ENCODE measurements around the gene SASH1. TPM values are rescaled to one million over a fixed set of nuclear protein-coding genes. Genes with fewer than 3 reads are reported as not detected.

SASH1 gene
- total RNA-seq, 1 experiment from 2014 or later: 33.2 TPM

DNA sequence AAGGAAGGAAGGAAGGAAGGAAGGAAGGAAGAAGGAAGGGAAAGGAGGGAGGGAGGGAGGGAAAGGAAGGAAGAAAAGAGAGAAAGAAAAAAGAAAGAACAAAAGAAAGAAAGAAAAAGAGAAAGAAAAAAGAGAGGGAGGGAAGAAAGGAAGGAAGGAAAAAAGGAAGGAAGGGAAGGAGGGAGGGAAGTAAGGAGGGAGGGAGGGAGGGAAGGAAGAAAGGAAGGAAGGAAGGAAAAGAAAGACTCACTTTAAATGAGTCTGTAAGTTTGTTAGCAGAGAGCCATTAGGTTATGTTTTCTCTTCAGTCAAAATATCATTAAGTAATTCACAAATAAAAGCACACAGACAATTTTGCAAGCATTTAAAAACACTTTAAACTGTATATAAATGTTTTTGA lies 44.0 kb upstream of the SASH1 start:
- H2BK5ac ChIP-seq (ENCODE audit: insufficient read length, low read length): no peak overlapping the region

More for the DNA sequence above, 44.0 kb upstream of the SASH1 start:
- TF ChIP-seq, protein P1, sequence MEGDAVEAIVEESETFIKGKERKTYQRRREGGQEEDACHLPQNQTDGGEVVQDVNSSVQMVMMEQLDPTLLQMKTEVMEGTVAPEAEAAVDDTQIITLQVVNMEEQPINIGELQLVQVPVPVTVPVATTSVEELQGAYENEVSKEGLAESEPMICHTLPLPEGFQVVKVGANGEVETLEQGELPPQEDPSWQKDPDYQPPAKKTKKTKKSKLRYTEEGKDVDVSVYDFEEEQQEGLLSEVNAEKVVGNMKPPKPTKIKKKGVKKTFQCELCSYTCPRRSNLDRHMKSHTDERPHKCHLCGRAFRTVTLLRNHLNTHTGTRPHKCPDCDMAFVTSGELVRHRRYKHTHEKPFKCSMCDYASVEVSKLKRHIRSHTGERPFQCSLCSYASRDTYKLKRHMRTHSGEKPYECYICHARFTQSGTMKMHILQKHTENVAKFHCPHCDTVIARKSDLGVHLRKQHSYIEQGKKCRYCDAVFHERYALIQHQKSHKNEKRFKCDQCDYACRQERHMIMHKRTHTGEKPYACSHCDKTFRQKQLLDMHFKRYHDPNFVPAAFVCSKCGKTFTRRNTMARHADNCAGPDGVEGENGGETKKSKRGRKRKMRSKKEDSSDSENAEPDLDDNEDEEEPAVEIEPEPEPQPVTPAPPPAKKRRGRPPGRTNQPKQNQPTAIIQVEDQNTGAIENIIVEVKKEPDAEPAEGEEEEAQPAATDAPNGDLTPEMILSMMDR (conservative IDR thresholded peaks at IDR 0.05): no peak
- Mint-ChIP-seq H3K4me1 (peaks cover 8% of the 10 kb centered on the region in 2 experiments), H3K27ac (no peak overlapping the region), H3K9me3 (no peaks in the 10 kb centered on the region; a peak in 1 of 5 replicates), H3K4me3 (no peak overlapping the region), H3K27me3 (ENCODE audit: low read depth) (no peaks in the 10 kb centered on the region; the same call in 1 of the 2 replicates), H3K36me3 (ENCODE audit: insufficient read depth in 1 of 3, low read depth in 3 of 3) (no peaks in the 10 kb centered on the region)
- DNase-seq: no peak
- no peak overlapping the region for H2AFZ ChIP-seq (ENCODE audit: low read length)
- no peaks in the 10 kb centered on the region for H3K79me2 ChIP-seq (ENCODE audit: insufficient read depth, low read length)
- no peak overlapping the region for H2BK120ac ChIP-seq (ENCODE audit: low read depth, low read length, poor library complexity, severe bottlenecking)
- H3K79me1 ChIP-seq (ENCODE audit: insufficient read depth, low read depth, low read length, poor library complexity, severe bottlenecking): no peaks in the 10 kb centered on the region
- H3T11ph ChIP-seq (ENCODE audit: low read length): no peak overlapping the region
- H4K20me1 ChIP-seq (ENCODE audit: control insufficient read depth, insufficient read depth, insufficient read length): no peaks in the 10 kb centered on the region
- H3K4me2 ChIP-seq (ENCODE audit: insufficient read depth, insufficient read length, low read length): no peak overlapping the region
- no peak overlapping the region for H3K9ac ChIP-seq (ENCODE audit: extremely low read depth, insufficient read length, low read length)
- no peaks in the 10 kb centered on the region for H3K23me2 ChIP-seq (ENCODE audit: insufficient read length, low read depth, low read length, poor library complexity, severe bottlenecking)
- no peak overlapping the region for H3K4ac ChIP-seq (ENCODE audit: low read depth, low read length)
- no peaks in the 10 kb centered on the region for H3K9me3 ChIP-seq (ENCODE audit: control insufficient read depth, low read depth, low read length)
- no peak overlapping the region for H2BK15ac ChIP-seq (ENCODE audit: low read depth, low read length)
- no peak overlapping the region for H2BK12ac ChIP-seq (ENCODE audit: insufficient read length, low read depth, low read length)
- H3K56ac ChIP-seq (ENCODE audit: insufficient read length, low read depth, low read length): no peak overlapping the region
- no peaks in the 10 kb centered on the region for H3K27me3 ChIP-seq (ENCODE audit: insufficient read depth, low read length)
- no peak overlapping the region for H3K27ac ChIP-seq (ENCODE audit: insufficient read length, low read depth, low read length)
- H4K91ac ChIP-seq (ENCODE audit: insufficient read length, low read depth, low read length): no peak overlapping the region
- no peak overlapping the region for H3K23ac ChIP-seq (ENCODE audit: insufficient read length, low read depth, low read length)
- H4K8ac ChIP-seq (replicated peaks; ENCODE audit: insufficient read length, low read depth, low read length): no peak overlapping the region
- H3K4me1 ChIP-seq (ENCODE audit: insufficient read depth, low read length): no peaks in the 10 kb centered on the region
- no peak overlapping the region for H2BK20ac ChIP-seq (ENCODE audit: low read depth, low read length, poor library complexity, severe bottlenecking)
- H4K5ac ChIP-seq (ENCODE audit: insufficient read length, low read depth, low read length): no peak overlapping the region
- no peak overlapping the region for H2AK5ac ChIP-seq (ENCODE audit: insufficient read length, low read length)
- H3K14ac ChIP-seq (ENCODE audit: insufficient read depth, low read length): no peak overlapping the region
- no peak overlapping the region for H3K18ac ChIP-seq (ENCODE audit: insufficient read length, low read depth, low read length)
